ENCODE data around the gene CDK4. TPM values are rescaled to one million over a fixed set of nuclear protein-coding genes. Genes with fewer than 3 reads are reported as not detected.

CDK4 gene
- total and polyA plus RNA-seq, 7 donors, result 38.0 to 105 (median 56.6) TPM

GRCh38 chr12:57780284-57780897, 28.3 kb upstream of the CDK4 start:
- no peaks in the 10 kb centered on the region for H3K27me3 ChIP-seq (ENCODE audit: insufficient read depth in 3 of 3, low read length in 2 of 3)
- intact Hi-C loops (cut with DNase I), result no loop called here
- DNase-seq (no peak), ATAC-seq (no peak)
- H3K4me1 ChIP-seq, result peaks cover 17% of the 10 kb centered on the region
- H3K4me3 ChIP-seq, result no peak overlapping the region
- H3K27ac ChIP-seq, result no peak overlapping the region
- WGBS, 3 donors, result 71 to 91% (median 77%) methylated on average over 4 of the region's 4 CpGs
- no peaks in the 10 kb centered on the region for H3K9me3 ChIP-seq
- TF ChIP-seq CTCF (IDR thresholded peaks at IDR 0.05), result no peak
- H3K36me3 ChIP-seq (ENCODE audit: insufficient read depth in 1 of 2, low read depth in 1 of 2), result peaks cover 0 to 33% of the 10 kb centered on the region in 2 donors

GRCh38 chr12:57779736-57780135, 27.6 kb upstream of the CDK4 start:
- intact Hi-C loops (cut with DNase I), result no loop called here
- WGBS, 3 donors, result 32 to 68% (median 40%) methylated on average over 1 of the region's 1 CpG
- no peak overlapping the region for H3K4me3 ChIP-seq
- H3K4me1 ChIP-seq, result peaks cover 17% of the 10 kb centered on the region
- H3K27me3 ChIP-seq (ENCODE audit: insufficient read depth in 3 of 3, low read length in 2 of 3), result no peaks in the 10 kb centered on the region
- no peaks in the 10 kb centered on the region for H3K9me3 ChIP-seq
- TF ChIP-seq CTCF (IDR thresholded peaks at IDR 0.05), result no peak
- no peak for DNase-seq
- no peak for ATAC-seq
- no peak overlapping the region for H3K27ac ChIP-seq
- H3K36me3 ChIP-seq (ENCODE audit: insufficient read depth in 1 of 2, low read depth in 1 of 2), result peaks cover 0 to 32% of the 10 kb centered on the region in 2 donors

- Histone ChIP-seq H3K27ac (no peak overlapping the region), H3K27me3 (ENCODE audit: insufficient read depth in 3 of 3, low read length in 2 of 3) (no peaks in the 10 kb centered on the region), H3K4me1 (peaks cover 3% of the 10 kb centered on the region), H3K4me3 (no peak overlapping the region), H3K9me3 (no peaks in the 10 kb centered on the region), H3K36me3 (ENCODE audit: insufficient read depth in 1 of 2, low read depth in 1 of 2) (peaks cover 0 to 22% of the 10 kb centered on the region in 2 donors)
- ATAC-seq (no peak), DNase-seq (no peak)
- TF ChIP-seq CTCF (IDR thresholded peaks at IDR 0.05), result no peak
- intact Hi-C loops (cut with DNase I), result no loop called here
- 93 to 96% (median 93%) methylated on average over 7 of the region's 7 CpGs for WGBS, 3 donors
Measured at GRCh38 chr12:57777911-57778310, 25.8 kb upstream of the CDK4 start.

GRCh38 chr12:57777367-57777766, 25.3 kb upstream of the CDK4 start:
- peaks cover 0 to 22% of the 10 kb centered on the region in 2 donors for H3K36me3 ChIP-seq (ENCODE audit: insufficient read depth in 1 of 2, low read depth in 1 of 2)
- 84 to 89% (median 85%) methylated on average over 7 of the region's 7 CpGs for WGBS, 3 donors
- H3K27me3 ChIP-seq (ENCODE audit: insufficient read depth in 3 of 3, low read length in 2 of 3), result no peaks in the 10 kb centered on the region
- no peak overlapping the region for H3K27ac ChIP-seq
- ATAC-seq (no peak), DNase-seq (no peak)
- no peak overlapping the region for H3K4me3 ChIP-seq
- H3K4me1 ChIP-seq, result peaks cover 3% of the 10 kb centered on the region
- intact Hi-C loops (cut with DNase I), result no loop called here
- TF ChIP-seq CTCF (IDR thresholded peaks at IDR 0.05), result no peak
- no peaks in the 10 kb centered on the region for H3K9me3 ChIP-seq

GRCh38 chr12:57776247-57776587, 24.1 kb upstream of the CDK4 start:
- TF ChIP-seq CTCF (IDR thresholded peaks at IDR 0.05), result no peak
- peaks cover 2% of the 10 kb centered on the region for H3K4me1 ChIP-seq
- no peak overlapping the region for H3K4me3 ChIP-seq
- ATAC-seq, result no peak
- H3K27me3 ChIP-seq (ENCODE audit: insufficient read depth in 3 of 3, low read length in 2 of 3), result no peaks in the 10 kb centered on the region
- DNase-seq, result no peak
- no peak overlapping the region for H3K27ac ChIP-seq
- no peaks in the 10 kb centered on the region for H3K9me3 ChIP-seq
- intact Hi-C loops (cut with DNase I), result no loop called here
- peaks cover 0 to 22% of the 10 kb centered on the region in 2 donors for H3K36me3 ChIP-seq (ENCODE audit: insufficient read depth in 1 of 2, low read depth in 1 of 2)
- 83 to 92% (median 90%) methylated on average over 2 of the region's 2 CpGs for WGBS, 3 donors
